ENCODE measurements around the gene LGR4.

Gene LGR4

DNA sequence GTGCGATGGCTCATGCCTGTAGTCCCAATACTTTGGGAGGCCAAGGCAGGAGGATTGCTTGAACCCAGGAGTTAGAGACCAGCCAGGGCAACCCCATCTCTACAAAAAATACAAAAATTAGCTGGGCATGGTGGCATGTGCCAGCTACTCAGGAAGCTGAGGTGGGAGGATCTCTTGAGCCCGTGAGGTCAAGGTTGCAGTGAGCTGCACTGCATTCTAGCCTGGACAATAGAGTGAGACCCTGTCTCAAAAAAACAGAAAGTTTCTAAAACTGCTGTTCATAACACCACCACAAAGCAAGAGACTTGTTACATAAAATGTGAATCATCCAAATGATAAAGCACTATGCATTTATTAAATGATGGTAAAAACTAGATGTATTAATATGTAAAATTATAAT lies 69.4 kb downstream of the LGR4 start:
- DNase-seq (ENCODE audit: low read depth, low spot score): no peak

DNA sequence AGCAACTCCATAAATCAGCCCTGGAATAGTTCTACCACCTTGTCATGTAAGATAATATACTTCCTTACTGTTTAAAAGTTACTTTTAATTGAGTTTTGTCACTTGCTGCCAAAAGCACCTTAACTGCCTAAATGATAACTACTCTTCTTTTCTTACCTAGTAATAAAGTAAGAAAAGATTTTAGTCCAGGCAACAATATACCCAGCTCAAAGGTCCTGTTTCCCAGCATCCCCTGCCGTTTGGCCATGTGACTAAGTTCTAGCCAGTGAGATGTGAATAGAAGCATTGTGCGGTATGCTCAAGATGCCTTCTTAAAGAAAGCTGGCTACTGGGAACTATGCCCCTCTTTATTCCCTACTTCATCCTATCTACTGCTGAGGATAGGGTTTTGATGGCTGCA lies 70.1 kb downstream of the LGR4 start:
- no peak for DNase-seq (ENCODE audit: low read depth, low spot score)

DNA sequence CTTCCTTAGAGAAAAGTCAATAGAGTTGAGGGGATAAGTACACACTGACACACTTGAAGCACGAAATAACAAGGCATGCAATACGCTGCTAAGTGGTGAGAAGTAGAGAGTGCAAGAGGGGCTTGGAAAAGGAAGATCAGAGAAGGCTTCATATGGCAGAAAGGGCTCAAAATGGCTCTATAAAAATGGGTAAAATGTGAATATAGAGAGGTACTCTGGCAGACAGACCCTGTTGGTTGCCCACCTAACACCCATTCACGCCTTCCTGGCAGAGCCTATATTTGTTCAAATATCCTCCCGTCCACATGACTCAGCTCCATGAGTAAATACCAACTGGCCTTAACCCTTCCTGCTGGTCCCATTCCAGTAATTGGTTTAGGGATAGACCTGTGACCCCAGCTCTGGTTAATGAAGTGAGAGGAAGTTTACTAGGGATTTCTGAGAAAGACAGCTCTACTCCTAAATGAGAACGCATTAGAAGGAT lies 70.7 kb downstream of the LGR4 start:
- no peak for DNase-seq (ENCODE audit: low read depth, low spot score)

DNA sequence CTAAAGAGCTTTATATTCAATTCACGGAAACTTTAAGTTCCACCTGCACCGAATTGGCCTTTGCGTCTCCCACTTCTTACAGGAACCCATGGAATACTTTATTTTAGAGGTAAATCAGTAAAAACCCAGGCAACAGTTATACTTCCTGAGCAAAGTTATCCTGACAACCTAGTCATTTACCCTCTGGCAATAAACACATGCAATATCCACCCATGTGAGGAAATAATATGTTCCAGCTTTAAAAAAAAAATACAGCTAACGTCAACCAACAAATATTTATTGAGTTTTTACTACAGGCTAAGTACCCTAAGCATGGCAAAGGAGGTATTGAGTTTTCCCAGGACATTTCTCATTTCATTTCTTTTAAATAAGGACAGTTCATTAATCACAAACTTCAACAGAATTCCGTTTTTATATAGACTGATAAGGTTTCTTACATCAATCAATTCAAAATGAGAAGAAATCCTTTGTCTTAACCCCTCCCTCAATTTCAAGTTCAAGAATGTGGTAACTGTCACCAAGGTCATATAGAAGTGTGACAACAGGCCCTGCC lies 71.2 kb downstream of the LGR4 start:
- DNase-seq (ENCODE audit: low read depth, low spot score): no peak

DNA sequence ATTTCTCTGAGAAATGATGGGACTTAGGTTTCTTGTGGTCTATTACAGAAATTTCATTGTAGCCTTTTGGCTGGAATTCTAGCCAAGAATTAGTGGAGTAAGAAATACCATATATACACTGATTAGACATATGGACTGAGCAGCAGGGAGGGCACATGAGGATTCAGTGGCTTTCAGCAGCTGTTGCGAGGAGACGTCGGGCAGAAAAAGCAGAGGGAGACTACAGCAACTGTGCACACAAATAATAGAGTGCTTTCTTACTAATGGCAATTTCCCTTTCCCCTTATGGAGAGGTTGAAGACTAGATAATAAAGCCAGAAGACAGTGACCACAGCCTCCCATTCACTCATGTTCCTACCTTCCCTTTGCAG lies 74.2 kb downstream of the LGR4 start:
- no peak for DNase-seq (ENCODE audit: low read depth, low spot score)

DNA sequence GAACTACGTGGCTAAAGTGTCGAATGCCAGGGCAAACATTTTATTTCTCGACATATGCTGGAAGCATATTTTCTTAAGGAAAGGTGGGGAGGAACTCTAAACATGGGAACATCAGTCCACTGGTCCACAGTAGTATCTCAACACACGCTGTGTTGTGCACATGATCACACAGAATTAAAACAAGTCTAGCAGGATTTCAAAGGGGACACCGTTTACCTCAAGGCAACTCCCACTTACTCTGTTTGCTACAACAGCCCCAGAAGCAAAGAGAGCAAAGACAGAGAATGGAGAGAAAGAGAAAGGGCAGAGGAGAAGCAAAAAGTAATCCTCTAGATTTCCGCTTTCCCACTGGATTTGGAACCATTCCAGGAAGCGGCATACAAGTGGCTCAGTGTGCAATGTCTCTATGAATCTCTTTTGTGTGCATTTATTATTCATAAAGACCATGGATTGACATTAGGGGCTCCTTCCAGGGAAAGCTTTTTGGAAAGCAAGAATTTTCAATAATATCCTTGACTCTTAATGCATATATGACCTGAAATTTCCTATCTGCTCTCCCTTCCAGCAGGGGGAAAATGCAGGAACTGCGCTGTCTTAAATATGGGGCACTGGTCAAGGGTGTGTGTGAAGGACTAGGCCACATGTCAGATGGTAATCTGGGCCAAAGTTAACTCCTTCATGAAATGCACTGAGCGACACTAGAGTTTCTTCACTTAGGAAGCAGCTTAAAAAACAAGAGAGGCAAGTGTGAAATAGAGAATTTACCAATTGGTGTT lies 74.8 kb downstream of the LGR4 start:
- no peak for DNase-seq (ENCODE audit: low read depth, low spot score)

DNA sequence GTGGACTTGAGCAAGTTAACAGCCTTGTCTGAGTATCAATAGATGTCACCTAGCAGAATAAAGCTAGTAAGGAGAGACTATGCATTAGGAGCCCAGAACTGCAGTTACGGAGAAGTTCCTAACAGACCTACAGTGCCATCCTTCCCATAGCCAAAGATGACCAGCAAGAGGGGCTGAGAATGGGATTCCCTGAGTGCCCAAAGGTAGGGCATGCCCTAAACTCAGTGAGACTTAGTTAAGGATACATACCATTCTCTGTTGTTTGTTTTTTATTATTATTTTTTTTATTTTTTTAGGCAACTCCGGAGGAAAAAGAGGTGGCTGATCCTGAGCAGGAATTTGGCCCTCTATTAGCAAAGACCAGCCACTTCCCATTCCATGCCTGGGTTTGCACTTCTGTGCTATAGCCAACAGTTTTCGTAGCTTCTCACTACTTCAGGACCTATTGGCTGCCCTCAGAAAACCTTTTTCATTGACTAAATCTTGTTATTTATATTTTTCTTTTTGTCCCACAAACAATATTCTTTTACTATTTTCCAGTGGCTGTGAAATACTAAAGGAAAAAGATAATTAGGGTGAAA lies 76.2 kb downstream of the LGR4 start:
- DNase-seq (ENCODE audit: low read depth, low spot score): no peak

DNA sequence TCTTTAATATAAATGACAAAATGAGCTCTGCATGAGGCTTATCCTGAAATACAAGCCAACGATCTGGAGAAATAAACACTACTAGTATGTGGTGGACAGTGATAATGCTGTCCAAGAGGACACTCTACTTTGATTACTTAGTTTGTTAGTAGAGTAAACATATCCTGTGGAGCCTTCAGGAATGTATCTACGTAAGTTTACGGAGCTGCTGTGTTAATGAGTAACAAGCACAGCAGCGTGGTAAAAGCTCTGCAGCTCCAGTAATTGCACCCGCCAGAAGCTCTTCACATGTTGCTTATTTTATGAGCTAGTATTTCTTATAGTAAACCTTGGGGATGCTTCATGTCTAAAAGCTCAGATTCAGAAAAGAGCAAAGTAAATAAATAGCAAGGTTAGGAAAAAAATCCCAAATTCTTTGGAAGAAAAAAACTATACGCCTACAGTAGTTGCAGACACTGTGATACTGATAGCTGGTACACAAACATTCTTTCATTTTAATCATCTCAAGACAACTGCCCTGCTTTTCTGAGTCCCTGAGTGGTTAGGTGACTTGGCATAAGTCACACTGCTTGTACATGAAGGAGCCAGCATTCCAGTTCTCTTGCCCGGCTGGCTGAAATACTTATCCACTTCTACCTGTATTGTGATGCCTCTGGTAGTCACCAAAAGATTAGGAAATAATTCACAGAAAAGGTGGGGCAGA lies 76.9 kb downstream of the LGR4 start:
- DNase-seq (ENCODE audit: low read depth, low spot score): no peak

DNA sequence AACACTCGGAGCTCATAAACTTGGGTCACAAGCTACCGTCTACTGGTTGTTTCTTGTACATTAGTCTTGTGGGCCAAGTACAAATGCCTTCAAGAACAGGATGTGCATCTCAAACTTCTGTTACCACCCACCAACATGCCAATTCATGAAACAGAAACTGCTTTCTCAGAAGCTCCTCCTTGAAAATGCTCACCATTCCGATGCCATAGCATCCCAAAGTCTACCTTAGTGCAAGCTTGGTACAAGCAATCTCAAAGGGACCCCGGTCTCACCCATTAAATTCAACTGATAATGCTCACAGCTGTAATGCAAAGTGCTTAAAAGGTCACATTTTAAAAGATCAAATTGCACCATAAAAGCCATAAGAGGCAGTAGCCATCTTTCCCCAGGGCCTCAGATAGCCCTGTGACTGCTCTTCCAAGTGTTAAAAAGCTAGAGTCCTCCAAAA lies 77.8 kb downstream of the LGR4 start:
- no peak for DNase-seq (ENCODE audit: low read depth, low spot score)

DNA sequence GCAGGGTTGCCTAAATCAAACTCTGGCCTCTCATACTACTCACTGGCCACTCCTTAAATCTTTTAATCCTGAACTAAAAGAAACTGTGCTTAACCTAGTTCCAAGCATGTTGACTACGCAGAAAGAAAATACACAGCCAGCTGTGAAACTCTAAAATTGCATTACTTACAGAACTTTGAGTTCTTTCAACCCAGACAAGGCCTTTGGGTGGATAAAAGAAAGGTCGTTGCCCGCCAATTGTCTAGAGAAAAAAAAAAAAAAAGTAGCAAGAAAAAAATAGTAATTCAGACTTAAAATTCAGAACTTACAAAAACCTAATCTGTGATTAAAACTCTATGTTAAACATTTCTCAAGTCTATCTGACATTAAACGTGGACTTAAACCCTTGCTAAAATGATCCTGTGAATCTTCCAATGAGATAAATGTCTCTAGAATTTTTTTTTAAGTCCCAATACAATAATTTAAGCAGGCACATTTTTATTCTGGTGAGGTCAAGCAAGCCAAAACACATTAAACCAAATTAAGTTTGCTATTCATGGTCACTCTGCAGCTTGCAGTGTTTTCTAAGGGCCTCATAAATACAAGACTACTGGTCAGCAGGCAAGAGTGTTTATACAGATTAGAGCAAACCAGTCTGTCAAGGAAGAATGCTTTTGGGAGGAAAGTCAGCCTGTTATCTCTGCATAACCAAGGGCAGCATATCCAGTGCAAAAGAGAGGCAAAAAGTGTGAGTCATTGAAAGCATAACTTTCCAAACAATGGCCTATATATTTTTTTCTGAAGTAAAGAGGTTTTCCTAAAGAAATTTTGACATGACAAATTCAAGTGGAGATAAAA lies 80.1 kb downstream of the LGR4 start:
- DNase-seq (ENCODE audit: low read depth, low spot score): no peak

DNA sequence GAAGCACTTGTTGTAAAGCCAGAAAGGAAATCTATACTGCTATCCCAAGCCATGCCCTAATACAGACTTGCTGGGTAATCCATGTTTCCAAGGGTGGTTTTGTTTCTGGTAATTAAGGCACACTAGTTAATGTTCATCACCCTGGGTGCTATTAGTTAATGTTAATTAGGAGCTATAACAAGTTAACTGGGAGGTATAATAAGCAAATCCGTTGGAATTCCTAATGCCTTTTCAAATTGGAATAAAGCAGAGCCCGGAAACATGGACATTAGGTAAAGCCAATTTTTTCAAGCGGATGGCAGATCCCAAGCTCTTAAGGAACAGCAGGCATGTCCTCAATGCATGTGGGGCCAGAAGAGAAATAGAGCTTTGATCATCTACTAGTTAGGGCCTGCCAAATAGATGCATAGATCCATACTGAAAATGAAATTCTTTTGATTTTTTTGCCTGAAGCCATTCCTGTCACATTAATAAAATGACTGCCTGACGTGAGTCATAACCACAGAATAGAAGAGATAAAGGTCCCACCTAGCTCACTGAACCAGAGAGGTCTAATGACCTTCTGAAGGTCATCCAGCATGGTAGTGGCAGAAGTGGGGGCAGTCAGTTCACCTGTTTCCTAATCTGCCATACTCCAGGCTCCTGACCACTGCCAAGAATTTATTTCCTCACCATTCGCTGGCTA lies 81.1 kb downstream of the LGR4 start:
- DNase-seq (ENCODE audit: low read depth, low spot score): no peak

DNA sequence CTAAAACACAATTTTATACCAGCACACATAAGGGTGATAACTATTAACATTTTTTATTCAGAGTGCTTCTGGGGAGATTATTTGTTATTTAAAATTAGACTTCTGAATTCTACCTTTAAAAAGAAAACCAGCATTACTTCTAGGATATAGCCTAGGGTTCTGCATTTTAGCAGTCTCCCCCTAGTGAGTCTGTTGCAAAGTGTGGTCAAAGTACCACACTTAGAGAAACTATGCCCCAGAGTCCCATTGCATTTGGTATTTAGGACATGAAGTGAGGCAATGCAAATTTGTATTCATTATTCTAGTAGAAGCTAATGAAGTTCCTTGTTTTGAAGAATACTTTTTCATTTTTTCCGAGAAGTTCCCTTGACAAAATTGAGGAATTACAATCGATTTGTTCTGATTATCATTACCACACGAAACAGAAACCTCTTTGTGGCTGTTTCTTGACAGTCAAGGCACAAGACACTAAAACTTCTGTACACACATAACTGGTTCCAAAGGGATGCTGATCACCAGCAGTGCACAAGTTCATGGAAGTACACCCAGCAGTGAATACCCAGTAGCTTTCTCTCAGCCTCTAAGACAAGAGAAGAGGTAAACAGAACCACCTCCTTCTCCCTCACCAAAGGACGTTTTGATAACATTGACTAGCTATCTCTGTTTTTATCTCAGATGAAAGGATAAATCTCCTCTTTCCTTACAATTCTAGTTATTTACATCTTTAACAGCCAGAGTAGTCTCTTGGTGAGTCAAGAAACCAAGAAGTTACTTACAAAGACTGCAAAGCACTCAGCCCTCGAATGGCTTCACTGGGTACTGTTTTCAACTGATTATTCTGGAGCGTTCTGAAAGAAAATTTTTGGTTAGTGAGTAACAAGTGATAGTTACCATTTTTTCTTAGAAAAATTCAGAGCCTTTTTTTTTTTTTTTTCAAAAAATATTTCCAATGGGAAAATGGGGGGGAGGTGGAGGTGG lies 82.0 kb downstream of the LGR4 start:
- DNase-seq (ENCODE audit: low read depth, low spot score): no peak

DNA sequence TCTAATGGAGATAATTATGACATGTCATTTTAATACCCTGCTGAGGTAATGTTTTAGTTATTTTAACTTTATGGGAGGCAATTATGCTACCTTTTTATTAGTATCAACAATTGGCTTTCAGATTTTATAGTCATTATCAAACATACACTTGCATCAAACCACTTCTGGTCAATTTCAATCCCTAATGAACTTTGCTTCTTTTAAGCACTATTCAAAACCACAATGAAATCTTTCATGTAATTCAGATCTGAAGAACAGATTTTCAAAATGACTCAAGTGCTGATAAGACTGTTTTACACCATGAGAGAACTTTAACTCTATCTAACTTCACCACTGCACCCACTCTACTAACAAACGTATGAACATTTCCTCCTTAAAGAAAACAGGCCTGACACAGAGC lies 83.7 kb downstream of the LGR4 start:
- no peak for DNase-seq (ENCODE audit: low read depth, low spot score)

DNA sequence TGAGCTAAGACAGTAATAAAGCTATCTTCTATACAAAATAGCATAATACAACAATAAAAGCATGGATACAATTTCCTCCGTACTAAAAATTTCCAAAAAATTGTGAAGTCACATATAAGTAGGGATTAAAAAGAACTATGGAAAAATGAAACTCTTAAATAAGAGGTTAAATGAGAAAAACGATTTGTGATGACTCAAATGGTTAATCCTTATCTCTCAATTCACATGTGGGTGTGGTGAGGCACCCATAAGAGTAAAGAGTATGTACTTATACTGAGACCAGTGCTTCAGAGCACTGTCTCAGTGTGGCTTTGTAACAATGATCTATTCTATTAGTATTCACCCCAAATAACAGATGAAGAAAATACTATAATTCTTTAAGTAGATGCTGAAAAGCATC lies 84.6 kb downstream of the LGR4 start:
- DNase-seq (ENCODE audit: low read depth, low spot score): no peak

DNA sequence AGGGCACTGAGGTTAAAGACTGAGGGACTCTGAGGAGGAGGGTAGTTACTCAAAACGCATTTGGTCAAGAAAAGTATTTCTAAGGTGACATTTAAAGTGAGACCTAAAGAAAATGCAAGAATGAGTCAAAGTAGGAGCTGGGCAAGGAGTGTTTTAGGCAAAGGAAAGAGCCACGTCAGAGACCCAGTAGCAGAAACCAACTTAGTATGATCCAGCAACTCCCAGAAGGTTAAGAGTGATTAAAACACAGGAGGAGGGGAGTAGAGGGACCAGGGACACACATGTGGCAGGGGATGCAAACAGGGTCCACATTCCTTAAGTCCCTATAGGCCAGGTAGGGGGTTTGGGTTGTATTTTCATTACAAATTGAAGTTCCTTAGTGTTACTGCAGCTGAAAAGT lies 85.2 kb downstream of the LGR4 start:
- no peak for DNase-seq (ENCODE audit: low read depth, low spot score)

DNA sequence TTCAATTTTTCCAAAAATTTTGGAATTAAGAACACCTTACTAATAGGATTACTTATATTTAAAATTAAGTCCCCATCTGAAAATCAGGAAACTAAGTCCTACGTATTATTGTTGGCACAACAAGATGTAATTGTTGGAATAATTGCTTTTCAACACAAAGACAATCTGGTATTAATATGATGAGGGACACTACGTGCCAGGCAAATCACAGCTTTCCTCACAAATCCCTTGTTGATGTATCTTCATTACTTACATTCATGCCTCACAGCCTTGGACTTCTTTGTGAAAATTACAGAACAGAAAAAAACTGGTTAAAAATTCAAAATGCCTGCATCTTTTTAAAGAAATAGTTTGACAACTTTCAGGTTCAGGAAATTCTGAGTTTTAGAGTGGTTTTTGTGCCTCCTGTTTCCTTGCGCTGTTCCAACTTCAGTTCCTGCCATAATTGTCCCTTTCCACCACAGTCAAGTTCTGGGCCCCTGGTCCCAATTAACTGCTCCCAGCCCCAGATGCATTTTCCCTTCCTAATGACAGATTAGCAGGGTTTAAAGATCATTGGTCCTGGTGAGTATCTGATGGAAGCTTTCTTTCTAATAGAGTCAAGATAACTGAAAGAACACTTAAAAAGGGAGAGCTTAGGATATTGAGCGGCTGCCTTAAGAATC lies 86.3 kb downstream of the LGR4 start:
- no peak for DNase-seq (ENCODE audit: low read depth, low spot score)

DNA sequence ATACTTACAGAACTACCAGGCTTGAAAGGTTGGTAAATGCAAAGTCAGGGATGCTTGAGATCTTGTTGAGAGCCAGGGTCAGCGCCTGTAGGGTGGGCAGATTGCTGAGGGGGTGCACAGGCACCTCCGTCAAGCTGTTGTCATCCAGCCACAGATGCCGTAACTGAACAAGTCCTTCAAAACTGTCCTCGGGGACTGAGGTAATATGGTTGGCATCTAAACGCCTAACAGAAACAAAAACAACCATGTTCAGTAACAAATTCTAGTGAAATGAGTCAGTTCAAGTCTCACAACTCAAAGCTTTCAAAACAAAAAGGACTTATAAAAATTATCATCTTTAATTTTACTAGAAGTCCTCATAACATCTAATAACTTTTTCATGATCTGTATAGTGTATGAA lies 87.3 kb downstream of the LGR4 start:
- DNase-seq (ENCODE audit: low read depth, low spot score): no peak

DNA sequence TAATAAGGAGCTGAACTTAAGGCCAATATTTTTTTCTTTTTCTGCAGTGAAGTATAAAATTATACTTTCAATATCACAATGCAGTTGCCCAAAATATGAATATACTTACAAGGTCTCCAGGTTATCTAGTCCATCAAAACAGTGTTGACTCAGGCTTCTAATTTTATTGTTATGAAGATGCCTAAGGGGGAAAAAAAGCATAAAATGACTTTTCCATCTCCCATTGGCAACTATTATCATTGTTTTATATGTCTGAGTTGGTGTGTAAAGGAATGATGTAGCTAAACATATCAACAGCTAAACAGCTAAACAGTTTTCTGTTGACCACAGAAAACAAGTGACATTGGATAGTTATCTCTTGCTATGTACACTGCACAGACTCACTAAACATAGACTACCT lies 88.4 kb downstream of the LGR4 start:
- no peak for DNase-seq (ENCODE audit: low read depth, low spot score)

DNA sequence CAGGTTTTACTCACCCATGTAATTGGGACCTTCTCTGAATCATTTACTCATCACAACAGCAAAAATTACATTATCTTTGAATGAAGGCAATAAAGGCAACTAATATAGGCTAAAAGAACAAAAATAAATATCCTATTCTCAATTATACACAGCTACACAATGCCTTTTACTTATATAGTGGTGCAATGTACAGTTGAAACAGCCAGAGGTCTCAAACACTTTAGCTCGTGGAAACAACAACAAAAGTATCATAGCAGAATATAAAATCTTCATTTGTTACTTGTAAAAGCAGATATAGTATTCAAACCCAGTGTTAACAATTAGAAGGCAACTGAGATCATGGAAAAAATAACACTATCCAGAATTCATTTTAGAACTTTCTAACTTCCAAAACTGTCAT lies 88.9 kb downstream of the LGR4 start:
- DNase-seq (ENCODE audit: low read depth, low spot score): no peak
